Activated B cell treated with CpG ODN at 0.5 μM for 24 hours (primary cell): ENCODE results near the gene GALNT14. TPM values are rescaled to one million over a fixed set of nuclear protein-coding genes. Genes with fewer than 3 reads are reported as not detected.

Source experiments
- ATAC-seq: fragments of 200-7000 bp; cut with Tn5 transposase; one replicate; pipeline ENCODE4 v1.10.0; 2021; ENCODE audit warnings: low read depth, mild to moderate bottlenecking, moderate library complexity
- CTCF ChIA-PET: fragments of 350-600 bp; sonication (Branson Sonifier 250); formaldehyde crosslinking; loops from one replicate; lab custom pipeline; 2021; ENCODE audit warnings: antibody characterized with exemption; lab: Charles Lee
- POLR2A ChIA-PET: fragments of 350-600 bp; sonication (Branson Sonifier 250); formaldehyde crosslinking; loops from one replicate; lab custom pipeline; 2021; ENCODE audit warnings: antibody characterized with exemption; lab: Charles Lee
- DNase-seq: peaks from one replicate; pipeline ENCODE4 v3.0.0; 2022
- H3K27ac Mint-ChIP-seq: one replicate; pipeline ENCODE4 v1.8.0; 2020; ENCODE audit warnings: mixed read lengths
- H3K27me3 Mint-ChIP-seq: one replicate; pipeline ENCODE4 v1.8.0; 2021; ENCODE audit warnings: mixed read lengths
- H3K36me3 Mint-ChIP-seq: one replicate; pipeline ENCODE4 v1.8.0; 2021; ENCODE audit warnings: low read depth, mixed read lengths
- H3K4me1 Mint-ChIP-seq: one replicate; pipeline ENCODE4 v1.8.0; 2021; ENCODE audit warnings: mixed read lengths
- H3K4me3 Mint-ChIP-seq: one replicate; pipeline ENCODE4 v1.8.0; 2020; ENCODE audit warnings: mild to moderate bottlenecking, mixed read lengths
- H3K9me3 Mint-ChIP-seq: one replicate; pipeline ENCODE4 v1.8.0; 2020; ENCODE audit warnings: mixed read lengths
- intact Hi-C: fragments of 100-400 bp; cut with micrococcal nuclease; formaldehyde crosslinking; loops from one replicate; pipeline ENCODE4 v1.15.1; 2024
- total RNA-seq: library from RNA; stranded (reverse); gene quantifications from 2 replicates; pipeline ENCODE4 v1.2.3, GENCODE V29; 2022
- TF ChIP-seq, protein P1 (sequence below): fragments of 200-600 bp; IDR thresholded peaks from one replicate; pipeline ENCODE4 v1.8.0; 2022; ENCODE audit warnings: antibody characterized with exemption, mild to moderate bottlenecking

The GALNT14 gene
- total RNA-seq, 1 donor from 2014 or later, result 6.6 TPM

DNA sequence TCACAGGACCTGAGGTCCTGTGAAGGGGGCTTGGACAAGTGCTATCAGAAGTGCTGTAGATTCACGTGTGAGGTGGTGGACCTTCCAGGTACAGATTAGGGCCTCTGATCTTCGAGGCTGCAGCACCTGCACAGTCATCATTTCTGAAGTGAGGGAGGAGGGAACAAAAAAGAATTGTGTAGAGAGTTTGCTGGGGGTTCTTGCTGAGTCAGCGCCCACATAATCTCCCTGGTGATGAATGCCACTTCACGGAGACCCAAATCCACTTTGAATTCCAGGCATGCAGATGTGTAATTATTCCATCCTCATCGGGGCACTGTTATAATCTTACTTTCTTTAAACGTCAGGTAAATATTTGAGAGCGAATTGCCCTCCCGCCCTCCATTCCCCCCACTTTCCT lies 202.4 kb downstream of the GALNT14 start:
- H3K27ac Mint-ChIP-seq, result no peak overlapping the region
- ChIA-PET CTCF (no interaction called here), POLR2A (no interaction called here)
- no peak for DNase-seq
- H3K4me1 Mint-ChIP-seq, result no peaks in the 10 kb centered on the region
- TF ChIP-seq, protein P1, sequence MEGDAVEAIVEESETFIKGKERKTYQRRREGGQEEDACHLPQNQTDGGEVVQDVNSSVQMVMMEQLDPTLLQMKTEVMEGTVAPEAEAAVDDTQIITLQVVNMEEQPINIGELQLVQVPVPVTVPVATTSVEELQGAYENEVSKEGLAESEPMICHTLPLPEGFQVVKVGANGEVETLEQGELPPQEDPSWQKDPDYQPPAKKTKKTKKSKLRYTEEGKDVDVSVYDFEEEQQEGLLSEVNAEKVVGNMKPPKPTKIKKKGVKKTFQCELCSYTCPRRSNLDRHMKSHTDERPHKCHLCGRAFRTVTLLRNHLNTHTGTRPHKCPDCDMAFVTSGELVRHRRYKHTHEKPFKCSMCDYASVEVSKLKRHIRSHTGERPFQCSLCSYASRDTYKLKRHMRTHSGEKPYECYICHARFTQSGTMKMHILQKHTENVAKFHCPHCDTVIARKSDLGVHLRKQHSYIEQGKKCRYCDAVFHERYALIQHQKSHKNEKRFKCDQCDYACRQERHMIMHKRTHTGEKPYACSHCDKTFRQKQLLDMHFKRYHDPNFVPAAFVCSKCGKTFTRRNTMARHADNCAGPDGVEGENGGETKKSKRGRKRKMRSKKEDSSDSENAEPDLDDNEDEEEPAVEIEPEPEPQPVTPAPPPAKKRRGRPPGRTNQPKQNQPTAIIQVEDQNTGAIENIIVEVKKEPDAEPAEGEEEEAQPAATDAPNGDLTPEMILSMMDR, result no peak
- no peaks in the 10 kb centered on the region for H3K27me3 Mint-ChIP-seq
- H3K4me3 Mint-ChIP-seq, result no peak overlapping the region
- ATAC-seq, result no peak
- no peaks in the 10 kb centered on the region for H3K9me3 Mint-ChIP-seq
- intact Hi-C loops, result no loop called here
- no peaks in the 10 kb centered on the region for H3K36me3 Mint-ChIP-seq

DNA sequence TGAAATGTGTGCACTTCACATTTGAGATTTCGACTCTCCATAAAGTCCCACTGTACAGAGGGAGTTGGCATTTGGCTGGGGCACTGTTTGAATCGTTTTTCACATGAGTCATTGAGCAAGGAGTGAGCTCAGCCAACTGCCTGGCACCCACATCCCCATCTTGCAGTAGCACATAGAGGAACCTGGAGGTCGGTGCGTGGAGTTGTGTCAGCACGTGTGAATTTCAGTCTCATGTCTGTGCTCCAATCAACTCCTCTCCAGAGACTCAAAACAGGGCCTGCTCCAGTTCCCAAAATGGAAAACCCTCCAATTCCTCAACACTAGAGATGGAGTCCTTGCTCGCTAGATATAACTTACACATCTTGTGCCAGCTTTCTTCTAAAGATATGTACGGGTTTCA lies 204.2 kb downstream of the GALNT14 start:
- no peak overlapping the region for H3K27ac Mint-ChIP-seq
- intact Hi-C loops, result no loop called here
- H3K4me1 Mint-ChIP-seq, result no peaks in the 10 kb centered on the region
- no peaks in the 10 kb centered on the region for H3K27me3 Mint-ChIP-seq
- H3K9me3 Mint-ChIP-seq, result no peaks in the 10 kb centered on the region
- ATAC-seq (no peak), DNase-seq (no peak)
- H3K4me3 Mint-ChIP-seq, result no peak overlapping the region
- POLR2A ChIA-PET, result no interaction called here
- CTCF ChIA-PET, result no interaction called here
- H3K36me3 Mint-ChIP-seq, result no peaks in the 10 kb centered on the region
- TF ChIP-seq, protein P1, result no peak

DNA sequence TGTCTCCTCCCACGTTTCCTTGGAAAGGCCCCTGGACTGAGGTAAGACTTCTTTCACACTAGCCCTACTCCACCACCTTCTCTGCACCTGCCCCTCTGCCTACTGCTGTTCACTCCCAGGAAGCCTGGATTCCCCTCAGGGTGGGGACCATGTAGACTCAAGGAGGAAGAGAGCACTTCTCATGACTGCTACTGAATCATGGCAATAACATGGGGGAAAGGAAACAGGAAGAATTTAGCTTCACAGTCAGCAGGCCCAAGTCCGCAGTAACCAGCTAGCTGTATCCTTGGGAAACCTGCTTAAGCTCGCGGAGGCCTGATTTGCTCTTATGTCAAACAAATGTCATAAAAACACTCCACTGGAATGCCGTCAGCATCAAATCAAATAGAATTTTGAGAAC lies 204.7 kb downstream of the GALNT14 start:
- ChIA-PET CTCF (no interaction called here), POLR2A (no interaction called here)
- H3K9me3 Mint-ChIP-seq, result no peaks in the 10 kb centered on the region
- no peaks in the 10 kb centered on the region for H3K4me1 Mint-ChIP-seq
- no peaks in the 10 kb centered on the region for H3K36me3 Mint-ChIP-seq
- no peak overlapping the region for H3K4me3 Mint-ChIP-seq
- H3K27ac Mint-ChIP-seq, result no peak overlapping the region
- TF ChIP-seq, protein P1, result no peak
- no peaks in the 10 kb centered on the region for H3K27me3 Mint-ChIP-seq
- intact Hi-C loops, result no loop called here
- ATAC-seq (no peak), DNase-seq (no peak)

DNA sequence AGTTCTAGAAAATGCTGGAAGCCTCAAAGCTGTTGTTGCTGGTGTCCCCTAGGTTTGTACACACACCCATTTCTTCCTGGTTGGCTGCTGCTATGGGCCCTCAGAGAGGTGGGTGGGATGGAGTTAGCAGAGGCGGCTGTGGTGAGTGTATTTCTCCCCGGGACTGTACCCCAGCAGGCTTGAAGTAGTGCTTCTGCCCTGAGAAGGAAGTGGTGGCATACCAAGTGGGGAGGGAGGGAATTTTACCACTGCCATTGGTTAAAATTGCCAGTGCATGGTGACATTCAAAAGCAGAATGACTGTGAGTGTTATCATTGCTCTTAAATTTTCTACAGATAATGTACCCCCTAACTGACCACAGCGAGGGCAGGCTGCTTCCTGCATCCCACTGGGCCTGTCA lies 205.4 kb downstream of the GALNT14 start:
- Mint-ChIP-seq H3K9me3 (no peaks in the 10 kb centered on the region), H3K4me1 (no peaks in the 10 kb centered on the region), H3K27ac (no peak overlapping the region), H3K36me3 (no peaks in the 10 kb centered on the region), H3K4me3 (no peak overlapping the region), H3K27me3 (no peaks in the 10 kb centered on the region)
- CTCF ChIA-PET, result no interaction called here
- POLR2A ChIA-PET, result no interaction called here
- intact Hi-C loops, result no loop called here
- no peak for ATAC-seq
- DNase-seq, result no peak
- TF ChIP-seq, protein P1, result no peak

DNA sequence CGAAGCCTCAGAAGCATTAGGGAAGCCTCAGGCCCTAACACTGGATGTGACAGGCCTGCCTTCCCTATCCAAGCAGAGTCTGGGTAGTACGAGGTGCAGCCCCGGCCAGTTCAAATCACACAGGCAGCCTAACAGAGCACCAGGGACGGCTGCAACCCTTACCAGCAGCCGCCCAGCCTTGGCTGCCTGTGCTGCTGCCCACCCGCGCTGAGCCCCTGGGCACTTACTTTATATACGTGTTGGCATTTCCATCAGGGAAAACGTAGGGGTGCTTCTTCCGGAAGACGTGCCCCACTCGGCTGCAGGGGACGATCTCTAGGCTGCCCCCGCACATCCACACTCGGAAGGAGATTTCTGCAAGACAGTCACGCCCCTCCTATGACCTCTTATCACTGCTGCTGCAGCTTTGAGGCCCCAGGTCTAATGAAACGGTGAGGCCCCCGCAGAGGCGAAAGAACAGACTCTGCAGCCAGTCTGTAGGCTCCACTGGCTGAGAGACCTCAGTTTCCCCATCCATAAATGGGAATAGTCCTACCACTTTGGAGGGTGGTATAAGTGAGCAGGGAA lies 206.3 kb downstream of the GALNT14 start:
- intact Hi-C loops, result no loop called here
- no peaks in the 10 kb centered on the region for H3K36me3 Mint-ChIP-seq
- H3K27me3 Mint-ChIP-seq, result no peaks in the 10 kb centered on the region
- no peaks in the 10 kb centered on the region for H3K9me3 Mint-ChIP-seq
- H3K4me3 Mint-ChIP-seq, result no peak overlapping the region
- no peak overlapping the region for H3K27ac Mint-ChIP-seq
- H3K4me1 Mint-ChIP-seq, result no peaks in the 10 kb centered on the region
- POLR2A ChIA-PET, result no interaction called here
- ATAC-seq (no peak), DNase-seq (no peak)
- CTCF ChIA-PET, result no interaction called here
- TF ChIP-seq, protein P1, result no peak
